HG03135 (cell line): ENCODE results near the gene CCDC43.

ENCODE experiments used
- ATAC-seq: cut with Tn5 transposase; IDR thresholded peaks from one replicate; pipeline ENCODE4 v1.9.1; 2021; ENCODE audit warnings: mild to moderate bottlenecking, moderate library complexity; ENCODE audit not compliant: unreplicated experiment

The CCDC43 gene

DNA sequence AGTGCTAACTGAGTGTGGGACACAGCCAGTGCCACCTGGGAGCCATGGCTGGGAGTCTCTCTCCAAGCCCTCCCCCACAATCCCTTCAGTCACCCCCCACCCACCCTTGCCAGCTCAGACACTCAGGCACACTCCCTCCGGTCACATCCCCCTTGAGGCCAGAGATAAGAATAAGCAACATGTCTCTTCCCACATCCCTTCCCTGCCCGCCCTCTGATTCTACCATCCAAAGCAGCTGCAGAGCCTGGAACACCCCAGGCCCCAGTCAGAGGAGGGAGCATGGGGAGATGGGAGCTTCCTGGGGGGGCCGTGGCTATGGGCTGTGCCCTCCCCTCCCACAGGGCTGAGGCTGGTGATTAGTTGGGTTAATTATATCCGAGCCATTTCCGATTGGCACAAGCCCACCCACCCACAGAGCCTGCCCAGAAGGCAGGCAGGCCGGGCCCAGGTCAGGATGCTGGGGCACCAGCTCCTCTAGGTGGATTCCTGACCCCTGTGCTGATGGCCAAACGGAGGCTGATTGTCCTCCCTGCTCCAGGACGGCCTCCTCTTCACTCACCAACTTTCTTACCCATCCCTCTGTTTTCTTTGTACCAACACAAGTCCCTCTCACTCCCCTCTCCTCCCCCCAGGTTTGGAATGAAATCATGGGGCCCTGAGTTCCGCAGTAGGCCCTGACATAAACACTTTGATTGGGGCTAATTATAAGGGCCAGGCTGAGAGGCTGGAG lies 61.9 kb downstream of the CCDC43 start:
- ATAC-seq = no peak
